GM18520 (cell line): ENCODE results near the gene RANBP9.

Source experiments
- ATAC-seq: cut with Tn5 transposase; IDR thresholded peaks from one replicate; pipeline ENCODE4 v1.9.1; 2021; ENCODE audit not compliant: unreplicated experiment

Gene RANBP9

DNA sequence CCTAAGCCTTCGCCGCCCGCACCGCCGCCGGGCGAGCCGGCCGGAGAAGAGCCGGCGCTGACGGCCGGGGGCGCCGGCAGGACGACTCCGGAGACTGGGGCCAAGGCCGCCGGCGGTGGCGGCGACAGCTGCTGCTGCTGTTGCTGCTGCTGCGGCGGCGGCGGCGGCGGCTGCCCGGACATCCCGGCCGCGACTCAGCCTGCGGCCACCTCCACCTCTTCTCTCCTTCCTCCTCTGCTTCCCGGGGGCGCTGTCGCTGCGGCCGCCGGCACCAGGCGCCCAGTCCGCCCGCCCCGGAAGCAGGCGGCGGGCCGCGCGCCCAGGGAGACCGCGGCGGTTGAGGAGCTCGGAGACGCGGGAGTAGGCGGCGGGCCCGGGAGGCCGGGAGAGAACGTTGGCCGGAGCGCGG lies 307 bp downstream of the RANBP9 start:
- no peak for ATAC-seq

DNA sequence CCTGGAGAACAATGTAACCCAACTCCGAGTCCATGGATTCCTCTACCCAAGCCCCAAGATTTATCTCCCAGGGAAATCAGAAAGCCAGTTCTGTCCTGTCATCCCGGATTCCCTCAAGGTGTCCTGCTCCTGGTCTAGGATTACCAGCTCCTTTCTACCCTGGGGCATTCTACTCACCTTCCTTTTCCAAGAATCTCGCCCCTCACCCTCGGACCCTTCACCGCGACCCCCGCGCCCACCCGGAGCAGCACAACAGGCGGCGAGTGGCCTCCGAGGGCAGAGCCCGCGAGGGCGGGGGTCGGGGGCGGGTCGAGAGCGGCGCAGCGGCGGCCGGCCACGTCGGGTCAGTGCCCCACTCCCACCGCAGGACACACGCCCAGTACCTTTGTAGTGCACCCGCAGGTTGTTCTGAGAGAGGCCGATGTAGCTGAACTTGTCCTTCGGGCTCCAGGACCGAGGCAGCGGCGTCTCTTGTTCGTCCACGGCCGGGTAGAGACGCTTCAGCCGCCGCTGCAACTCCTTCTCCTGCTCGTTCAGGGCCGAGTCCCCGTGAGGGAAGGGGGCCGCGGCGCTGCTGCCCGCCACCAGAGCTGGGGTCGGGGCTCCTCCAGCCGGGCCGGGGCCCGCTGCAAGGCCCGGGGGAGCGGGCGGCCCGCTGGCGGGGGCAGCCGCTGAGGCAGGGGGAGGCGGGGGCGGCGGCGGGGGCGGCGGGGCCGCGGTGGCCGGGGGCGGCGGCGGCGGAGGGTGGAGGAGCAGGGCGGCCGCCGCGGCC lies 897 bp downstream of the RANBP9 start:
- ATAC-seq: no peak

DNA sequence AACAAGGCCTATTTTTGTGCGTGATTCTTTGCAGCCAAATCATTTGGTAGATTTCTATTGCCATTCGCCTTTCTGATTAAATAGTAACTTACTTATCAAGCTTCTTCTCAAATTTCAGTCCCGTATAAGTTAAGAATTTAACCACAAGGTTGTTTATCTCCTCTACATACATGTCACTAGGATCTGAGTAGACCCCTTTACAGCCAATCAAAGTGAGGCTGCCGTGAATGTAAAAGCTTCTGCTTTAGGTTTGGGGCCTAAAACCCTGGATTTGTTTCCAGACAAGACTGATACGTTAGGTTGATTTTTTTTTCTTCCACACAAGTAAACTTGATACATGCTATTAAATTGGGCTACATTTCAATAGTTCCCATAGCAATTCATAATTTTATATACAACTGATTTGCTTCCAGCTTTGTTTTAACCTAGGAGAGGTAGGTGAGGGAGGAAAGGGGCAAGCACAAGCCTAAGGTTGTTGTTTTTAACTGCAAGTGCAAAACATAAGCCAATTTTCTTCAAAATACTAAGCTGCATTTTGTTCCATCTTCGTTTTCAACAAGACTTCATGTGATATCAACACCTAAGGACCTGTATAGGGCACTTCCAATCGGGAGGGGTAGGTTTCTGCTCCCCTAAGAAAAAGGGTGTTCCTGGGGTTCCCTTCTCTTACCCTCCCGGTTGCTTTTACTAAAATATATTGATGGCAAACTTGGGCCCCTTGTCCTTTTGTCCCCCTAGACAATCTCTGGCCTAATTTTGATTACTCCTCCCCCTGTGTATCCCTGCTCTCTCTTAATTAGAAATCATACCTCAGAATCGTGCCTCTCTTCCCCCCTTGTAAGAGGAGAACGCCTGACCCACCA lies 1.7 kb downstream of the RANBP9 start:
- no peak for ATAC-seq

GRCh38 chr6:13708736-13709135 lies 2.9 kb downstream of the RANBP9 start:
- no peak for ATAC-seq

DNA sequence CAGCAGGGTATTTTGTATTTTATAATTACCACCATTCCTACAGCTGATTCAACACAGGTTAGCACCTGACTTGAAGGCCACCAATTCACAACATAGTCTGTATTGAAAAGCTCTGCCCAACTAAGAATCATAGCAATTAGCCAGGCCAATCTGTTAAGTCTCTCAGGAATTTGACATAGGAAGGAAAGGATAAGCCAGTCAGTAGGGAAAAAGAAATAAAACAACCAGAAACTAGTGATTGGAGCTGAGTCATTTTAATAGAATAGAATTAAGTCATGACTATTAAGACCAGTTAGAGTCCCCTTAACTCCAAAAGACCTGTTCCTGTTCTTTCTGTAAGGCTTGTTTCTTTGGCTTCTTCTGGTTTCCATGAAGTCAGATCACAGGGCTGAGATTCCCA lies 8.1 kb downstream of the RANBP9 start:
- ATAC-seq: no peak

GRCh38 chr6:13702809-13703302 lies 8.8 kb downstream of the RANBP9 start:
- ATAC-seq: no peak

DNA sequence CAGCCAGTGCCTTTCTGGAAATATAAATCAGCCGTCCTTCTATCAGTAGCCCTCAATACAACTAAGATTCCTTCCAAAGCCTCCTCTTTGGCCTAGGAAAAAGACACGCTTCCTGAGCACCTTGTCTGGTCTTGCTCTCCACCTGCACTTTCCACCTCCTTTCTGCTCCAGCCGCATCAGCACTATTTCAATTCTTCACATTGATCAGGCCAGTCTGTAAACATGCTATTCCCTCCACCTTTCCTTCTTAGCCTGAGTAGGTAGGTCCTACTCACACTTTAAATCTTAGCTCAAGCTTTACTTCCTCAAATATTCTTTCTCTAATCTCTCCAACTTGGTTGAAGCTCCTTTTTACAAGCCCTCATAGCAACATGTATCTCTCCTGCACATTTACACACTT lies 11.4 kb downstream of the RANBP9 start:
- ATAC-seq: no peak

GRCh38 chr6:13698715-13699114 lies 12.9 kb downstream of the RANBP9 start:
- ATAC-seq: no peak

GRCh38 chr6:13697857-13698256 lies 13.8 kb downstream of the RANBP9 start:
- ATAC-seq: no peak

DNA sequence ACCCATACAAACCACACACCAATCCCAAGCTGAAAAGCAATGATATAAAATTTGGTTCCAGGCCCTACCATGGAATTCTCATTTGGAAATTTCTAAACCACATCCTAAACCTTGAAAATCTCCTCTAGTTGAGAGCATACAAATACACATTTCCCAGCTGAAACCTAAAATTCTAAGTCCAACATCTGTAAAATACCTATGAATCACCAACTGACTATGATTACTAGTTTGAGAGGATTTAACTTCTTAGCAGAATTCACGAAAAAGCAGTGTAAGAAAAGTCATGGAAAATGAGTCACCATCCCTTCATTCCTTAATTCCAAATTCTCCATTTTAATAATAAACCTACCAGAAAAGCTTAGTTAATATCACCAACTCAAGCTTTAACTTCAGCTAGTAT lies 15.4 kb downstream of the RANBP9 start:
- ATAC-seq: no peak

GRCh38 chr6:13695252-13695651 lies 16.4 kb downstream of the RANBP9 start:
- ATAC-seq: no peak

GRCh38 chr6:13694562-13694961 lies 17.1 kb downstream of the RANBP9 start:
- no peak for ATAC-seq

GRCh38 chr6:13689511-13690256 lies 22.0 kb downstream of the RANBP9 start:
- ATAC-seq: no peak

- ATAC-seq: no peak
These were observed 22.9 kb downstream of the RANBP9 start for GRCh38 chr6:13688692-13689196.

- ATAC-seq: no peak
These were observed 23.7 kb downstream of the RANBP9 start for GRCh38 chr6:13687917-13688351.

DNA sequence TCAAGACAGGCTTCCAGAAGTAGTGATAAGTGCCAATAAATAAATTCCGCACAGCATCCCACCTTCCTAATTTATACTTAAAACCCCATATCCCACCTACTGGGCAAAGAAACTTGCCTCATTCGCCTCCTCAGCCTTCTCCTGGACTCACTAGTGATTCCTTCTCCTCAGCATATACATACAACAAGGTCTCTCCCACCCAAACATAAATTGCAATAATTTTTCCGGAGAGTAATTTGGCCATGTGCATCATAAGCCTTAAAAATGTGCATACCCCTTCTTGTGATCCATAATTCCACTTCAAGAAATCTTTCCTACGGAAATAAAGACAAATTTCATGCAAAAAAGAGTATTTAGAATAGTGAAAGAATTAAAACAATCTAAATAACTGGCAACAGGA lies 26.8 kb downstream of the RANBP9 start:
- no peak for ATAC-seq

- ATAC-seq: no peak
These were observed 28.6 kb downstream of the RANBP9 start for GRCh38 chr6:13683038-13683437.

DNA sequence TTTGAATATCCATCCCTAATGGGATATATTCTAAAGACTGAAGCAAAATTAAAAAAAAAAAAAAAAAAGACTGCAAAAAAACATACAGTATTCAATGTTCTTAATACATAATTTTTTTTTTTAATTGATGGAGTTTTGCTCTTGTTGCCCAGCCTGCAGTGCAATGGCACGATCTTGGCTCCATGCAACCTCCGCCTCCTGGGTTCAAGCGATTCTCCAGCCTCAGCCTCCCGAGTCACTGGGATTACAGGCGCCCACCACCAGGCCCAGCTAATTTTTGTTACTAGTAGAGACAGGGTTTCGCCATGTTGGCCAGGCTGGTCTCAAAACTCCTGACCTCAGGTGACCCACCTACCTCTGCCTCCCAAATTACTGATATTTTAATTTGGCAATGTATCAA lies 29.3 kb downstream of the RANBP9 start:
- no peak for ATAC-seq

DNA sequence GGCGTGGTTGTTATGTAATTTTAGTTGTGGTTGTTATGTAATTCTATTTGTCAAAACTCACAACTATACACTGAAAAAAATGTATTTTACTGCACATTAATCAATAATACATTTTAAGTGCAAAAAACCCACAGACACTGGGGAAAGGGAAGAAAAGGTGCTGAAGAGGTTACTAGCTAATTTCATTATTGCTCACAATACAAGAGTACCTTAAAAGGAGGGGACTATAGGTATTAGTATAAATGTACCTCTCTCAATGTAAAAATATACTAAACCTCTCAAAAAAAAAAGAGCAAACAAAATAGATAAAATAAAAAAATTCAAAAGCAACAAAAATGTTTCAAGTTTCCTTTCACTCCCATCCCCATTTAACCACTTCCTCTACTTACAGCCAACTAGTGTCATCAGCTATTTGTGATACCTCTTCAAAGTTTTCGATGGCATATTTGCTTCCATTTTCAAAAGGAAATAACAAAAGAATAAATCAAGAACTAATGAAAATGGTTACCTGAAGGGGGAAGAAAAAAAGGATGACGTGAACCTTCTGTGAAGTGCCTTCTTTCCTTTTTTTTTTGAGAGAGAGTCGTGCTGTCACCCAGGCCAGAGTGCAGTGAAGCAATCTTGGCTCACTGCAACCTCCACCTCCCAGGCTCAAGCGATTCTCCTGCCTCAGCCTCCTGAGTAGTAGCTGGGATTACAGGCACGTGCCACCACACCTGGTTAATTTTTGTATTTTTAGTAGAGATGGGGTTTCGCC lies 30.2 kb downstream of the RANBP9 start:
- ATAC-seq: no peak

DNA sequence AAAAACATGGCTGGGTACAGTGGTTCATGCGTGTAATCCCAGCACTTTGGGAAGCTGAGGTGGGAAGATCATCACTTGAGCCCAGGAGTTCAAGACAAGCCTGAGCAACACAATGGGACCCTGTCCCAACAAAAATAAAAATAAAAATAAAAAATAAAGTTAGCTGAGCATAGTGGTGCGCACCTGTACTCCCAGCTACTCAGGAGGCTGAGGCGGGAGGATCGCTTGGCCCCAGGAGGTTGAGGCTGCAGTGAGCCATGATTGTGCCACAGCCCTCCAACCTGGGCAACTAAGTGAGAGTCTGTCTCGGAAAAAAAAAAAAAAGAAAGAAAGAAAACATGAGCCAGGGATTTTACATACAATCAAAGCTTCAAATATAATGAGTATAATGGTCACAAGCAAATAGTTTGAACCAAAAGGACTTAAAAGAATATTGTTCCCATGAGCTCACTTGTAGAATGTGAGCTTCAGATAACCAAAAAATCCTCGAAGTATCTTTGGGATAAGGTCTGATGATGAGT lies 31.1 kb downstream of the RANBP9 start:
- no peak for ATAC-seq
